ENCODE measurements around the gene MON1B. TPM values are rescaled to one million over a fixed set of nuclear protein-coding genes. Genes with fewer than 3 reads are reported as not detected.

MON1B gene
- total and polyA plus RNA-seq, 2 experiments from 2014 or later, result 22.8 to 32.2 TPM

GRCh38 chr16:77213542-77214106 is 22.6 kb downstream of the MON1B start:
- TF ChIP-seq CTCF (IDR thresholded peaks at IDR 0.05; ENCODE audit: low read depth, low read length), result no peak
- no peaks in the 10 kb centered on the region for H3K4me1 ChIP-seq (ENCODE audit: low read depth)

GRCh38 chr16:77214411-77215138 is 23.6 kb downstream of the MON1B start:
- no peak for DNase-seq (ENCODE audit: low read depth in 1 of 2, low spot score in 1 of 2)
- Histone ChIP-seq H3K27ac (no peak overlapping the region), H3K9me3 (ENCODE audit: low read depth) (no peaks in the 10 kb centered on the region), H3K27me3 (no peaks in the 10 kb centered on the region), H3K4me1 (ENCODE audit: low read depth) (no peaks in the 10 kb centered on the region), H3K36me3 (no peaks in the 10 kb centered on the region), H3K4me3 (no peak overlapping the region)
- no peak for TF ChIP-seq CTCF (IDR thresholded peaks at IDR 0.05; ENCODE audit: low read depth, low read length)

More at GRCh38 chr16:77213542-77214106, 22.6 kb downstream of the MON1B start:
- DNase-seq (ENCODE audit: low read depth in 1 of 2, low spot score in 1 of 2), result peak in 1 of 2 donors; percentile 85
- Histone ChIP-seq H3K4me3 (no peak overlapping the region), H3K27me3 (no peaks in the 10 kb centered on the region), H3K9me3 (ENCODE audit: low read depth) (no peaks in the 10 kb centered on the region), H3K27ac (no peak overlapping the region), H3K36me3 (no peaks in the 10 kb centered on the region)

- no peaks in the 10 kb centered on the region for H3K9me3 ChIP-seq (ENCODE audit: low read depth)
- TF ChIP-seq CTCF (IDR thresholded peaks at IDR 0.05; ENCODE audit: low read depth, low read length), result no peak
- no peak overlapping the region for H3K4me3 ChIP-seq
- H3K36me3 ChIP-seq, result no peaks in the 10 kb centered on the region
- no peaks in the 10 kb centered on the region for H3K4me1 ChIP-seq (ENCODE audit: low read depth)
- DNase-seq (ENCODE audit: low read depth in 1 of 2, low spot score in 1 of 2), result no peak
- no peaks in the 10 kb centered on the region for H3K27me3 ChIP-seq
- H3K27ac ChIP-seq, result no peak overlapping the region
These were observed 28.4 kb downstream of the MON1B start for GRCh38 chr16:77219437-77219836.

- no peaks in the 10 kb centered on the region for H3K27me3 ChIP-seq
- no peak overlapping the region for H3K27ac ChIP-seq
- H3K36me3 ChIP-seq, result no peaks in the 10 kb centered on the region
These were observed 29.4 kb downstream of the MON1B start for GRCh38 chr16:77220427-77220826.

GRCh38 chr16:77221482-77221881 is 30.5 kb downstream of the MON1B start:
- peak in 1 of 2 donors; percentile 80 for DNase-seq (ENCODE audit: low read depth in 1 of 2, low spot score in 1 of 2)
- Histone ChIP-seq H3K4me3 (no peak overlapping the region), H3K9me3 (ENCODE audit: low read depth) (no peaks in the 10 kb centered on the region), H3K4me1 (ENCODE audit: low read depth) (no peaks in the 10 kb centered on the region), H3K27me3 (no peaks in the 10 kb centered on the region), H3K36me3 (no peaks in the 10 kb centered on the region), H3K27ac (no peak overlapping the region)
- no peak for TF ChIP-seq CTCF (IDR thresholded peaks at IDR 0.05; ENCODE audit: low read depth, low read length)

More at GRCh38 chr16:77220427-77220826, 29.4 kb downstream of the MON1B start:
- no peak overlapping the region for H3K4me3 ChIP-seq
- H3K9me3 ChIP-seq (ENCODE audit: low read depth), result no peaks in the 10 kb centered on the region
- no peaks in the 10 kb centered on the region for H3K4me1 ChIP-seq (ENCODE audit: low read depth)
- no peak for DNase-seq (ENCODE audit: low read depth in 1 of 2, low spot score in 1 of 2)
- no peak for TF ChIP-seq CTCF (IDR thresholded peaks at IDR 0.05; ENCODE audit: low read depth, low read length)

Measured in cardiac muscle cell (in vitro differentiated cells and primary cell).